NCI-H146 treated with DMSO at 0.1 percent for 48 hours (cell line): ENCODE measurements around the gene DBH.
"Not testable (repeated sequence)": the region's sequence is repeated elsewhere in the genome, so short reads cannot be mapped to it uniquely, and the experiment has no call there.

Source experiments
- DNase-seq: peaks from one replicate; lab custom pipeline; 2025; ENCODE audit not compliant: unreplicated experiment; lab: John Stamatoyannopoulos, UW

Gene DBH

DNA sequence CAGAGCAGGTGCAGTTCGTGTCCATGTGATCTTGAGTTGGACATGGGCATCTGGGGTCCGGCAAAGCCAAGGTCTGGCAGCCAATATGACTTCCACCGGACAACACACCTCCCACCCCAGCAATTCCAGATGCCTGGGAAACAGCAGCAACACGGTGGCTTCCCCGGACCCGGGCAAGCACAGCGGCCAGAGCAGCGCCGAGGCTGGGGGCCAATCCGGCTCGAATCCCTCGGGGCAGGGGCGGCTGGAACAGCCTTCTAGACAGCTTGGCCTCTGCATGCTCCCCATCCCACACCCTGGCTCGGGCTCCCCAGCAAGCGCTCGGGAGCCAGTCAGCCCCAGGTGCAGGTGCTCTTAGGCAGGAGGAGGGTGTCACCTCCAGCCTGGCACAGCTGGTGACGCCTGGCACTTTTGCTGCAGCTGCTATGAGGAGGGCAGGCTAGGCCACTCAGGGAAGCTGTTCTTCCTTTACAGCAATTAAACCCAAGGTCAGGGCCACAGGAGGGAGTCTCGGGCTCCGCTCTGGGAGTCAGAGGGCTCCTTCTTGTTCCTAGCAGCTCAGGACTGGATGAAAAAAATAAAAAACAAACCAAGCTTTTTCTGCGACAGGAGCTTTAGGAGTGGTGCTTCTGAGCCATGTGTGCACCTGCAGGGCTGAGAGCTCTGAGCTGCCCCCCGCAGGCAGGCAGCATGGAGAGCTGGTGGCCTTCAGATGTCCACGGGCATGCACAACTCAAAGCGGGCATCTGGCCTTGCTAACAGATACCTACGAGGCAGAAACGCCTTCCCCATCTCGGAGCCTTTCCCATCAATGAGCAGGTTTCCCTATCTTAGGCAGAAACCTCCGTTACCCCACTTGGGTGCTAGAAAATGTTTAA, 28.2 kb downstream of the DBH start:
- no peak for DNase-seq

DNA sequence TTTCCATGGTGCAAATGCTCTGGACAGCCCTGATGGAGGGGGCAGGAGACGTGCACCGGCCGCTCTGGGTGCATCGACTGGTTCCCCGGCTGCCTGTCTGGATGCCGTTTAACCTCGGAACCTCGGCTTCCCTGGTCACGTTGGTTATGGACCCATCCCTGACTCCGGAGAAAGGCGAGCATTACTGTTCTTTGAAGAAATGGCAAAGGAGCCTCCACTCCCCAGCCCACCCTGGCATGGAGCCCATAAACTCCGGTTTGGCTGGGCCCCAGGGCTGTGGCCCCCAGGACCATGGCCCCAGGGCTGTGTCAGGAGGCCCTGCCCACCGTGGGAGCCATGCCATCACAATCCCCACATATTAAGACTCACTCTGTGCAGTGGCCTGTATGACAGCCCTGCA, 28.9 kb downstream of the DBH start:
- no peak for DNase-seq

DNA sequence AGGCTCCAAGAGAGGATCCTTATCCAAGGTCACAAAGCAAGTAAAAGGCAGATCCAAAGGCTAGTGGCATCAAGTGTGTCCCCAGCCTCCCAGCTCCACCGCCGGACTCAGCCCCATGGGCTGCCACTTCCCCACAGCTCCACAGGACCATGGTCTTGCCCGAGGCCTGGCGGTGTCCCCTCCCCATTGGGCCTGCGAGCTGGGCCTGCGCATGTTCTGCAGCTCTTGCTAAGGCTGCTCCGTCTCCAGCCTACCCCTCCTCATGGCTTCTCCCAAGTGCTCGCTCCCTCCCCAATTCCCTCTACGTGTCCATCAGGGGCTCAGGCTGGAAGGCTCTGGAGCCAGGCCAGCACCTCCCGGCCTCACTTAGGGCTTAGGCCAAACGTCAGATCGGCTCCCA, 29.4 kb downstream of the DBH start:
- DNase-seq: no peak

DNA sequence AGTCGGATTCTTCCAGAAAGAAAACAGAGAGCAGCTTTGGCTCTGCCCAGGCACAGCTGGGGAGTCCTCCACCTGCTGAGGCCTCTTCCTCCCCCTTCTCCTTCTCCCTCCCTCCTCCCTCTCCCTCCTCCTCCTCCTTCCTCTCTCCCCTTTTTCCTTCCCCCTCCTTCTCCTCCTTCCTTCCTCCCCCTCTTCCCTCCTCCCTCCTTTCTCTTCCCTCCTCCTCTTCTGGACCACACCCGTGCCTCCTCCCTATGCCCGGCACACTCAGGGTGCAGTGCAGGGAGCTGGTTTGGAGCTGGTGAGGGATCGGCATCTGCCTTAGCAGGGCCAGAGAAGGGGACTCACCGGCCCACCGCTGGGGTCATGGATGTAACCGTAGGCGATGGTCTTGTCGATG, 30.2 kb downstream of the DBH start:
- DNase-seq: no peak

DNA sequence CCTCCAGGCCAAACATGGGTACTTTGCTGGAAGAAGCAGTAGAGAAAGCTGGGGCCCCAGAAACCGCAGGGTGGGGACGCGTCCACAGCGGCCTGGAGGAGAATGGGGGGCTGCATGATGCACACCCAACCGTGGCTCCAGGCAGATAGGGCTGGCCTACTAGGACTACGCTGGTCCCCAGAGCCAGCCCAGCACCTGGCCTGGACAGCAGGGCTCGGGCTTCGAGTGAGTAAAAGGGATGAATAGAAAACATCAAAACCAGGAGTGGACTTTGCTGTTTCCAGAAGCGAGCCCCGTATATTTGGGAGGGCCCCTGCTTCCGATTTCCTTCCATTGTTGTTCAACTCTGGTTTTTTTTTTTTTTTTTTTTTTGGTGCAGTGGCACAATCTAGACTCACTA, 30.7 kb downstream of the DBH start:
- DNase-seq: no peak

DNA sequence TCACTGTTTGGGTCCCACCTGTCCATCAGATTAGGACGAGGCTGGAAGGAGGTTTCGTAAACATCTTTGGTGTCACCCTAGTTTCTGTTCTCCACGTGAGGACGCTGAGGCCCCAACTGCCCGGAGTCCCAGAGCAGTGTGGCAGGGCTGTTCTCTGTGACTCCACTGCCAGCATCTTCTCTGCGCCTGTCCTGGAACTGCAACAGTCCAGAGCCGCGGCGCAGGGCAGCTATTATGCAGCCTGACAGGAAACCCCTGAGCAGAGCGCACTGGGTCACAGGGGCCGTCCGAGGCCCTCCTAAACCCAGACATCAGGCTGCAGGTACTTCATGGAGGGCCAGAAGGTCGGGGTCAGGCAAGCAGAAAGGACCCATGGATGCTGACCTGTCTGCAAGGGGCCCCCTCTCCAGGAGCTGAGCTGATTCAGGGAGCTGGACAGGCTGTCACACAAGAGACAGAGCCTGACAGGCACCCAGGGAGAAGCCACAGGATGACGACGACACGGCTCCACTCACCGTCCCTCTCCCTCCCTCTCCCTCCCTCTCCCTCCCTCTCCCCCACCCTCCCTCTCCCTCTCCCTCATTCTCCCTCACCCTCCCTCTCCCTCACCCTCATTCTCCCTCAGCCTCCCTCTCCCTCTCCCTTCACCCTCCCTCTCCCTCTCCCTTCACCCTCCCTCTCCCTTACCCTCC, 31.7 kb downstream of the DBH start:
- DNase-seq: no peak

DNA sequence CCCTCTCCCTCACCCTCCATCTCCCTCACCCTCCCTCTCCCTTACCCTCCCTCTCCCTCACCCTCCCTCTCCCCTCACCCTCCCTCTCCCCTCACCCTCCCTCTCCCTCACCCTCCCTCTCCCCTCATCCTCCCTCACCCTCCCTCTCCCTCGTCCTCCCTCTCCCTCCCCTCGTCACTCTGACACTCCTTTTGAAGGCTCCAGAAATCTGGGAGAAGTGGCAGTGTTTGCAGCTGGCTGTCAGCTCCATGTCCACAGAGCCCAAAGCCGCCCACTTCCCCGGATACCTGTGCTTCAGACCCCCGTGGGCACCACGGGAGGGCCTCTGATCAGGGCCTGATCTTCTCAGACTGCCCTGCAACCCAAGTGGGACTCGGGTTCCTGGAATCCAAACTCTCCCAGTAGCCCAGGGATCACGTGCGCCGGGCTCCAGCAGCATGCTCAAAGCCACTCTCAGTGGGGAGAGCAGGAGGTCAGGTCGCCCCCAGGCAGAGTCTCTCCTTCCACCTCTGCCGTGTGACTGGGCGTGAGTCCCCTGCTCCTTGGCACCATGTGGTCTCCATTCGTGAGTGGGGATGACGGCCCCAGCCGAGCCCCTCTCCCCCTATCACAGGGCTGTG, 33.1 kb downstream of the DBH start:
- DNase-seq: no peak

DNA sequence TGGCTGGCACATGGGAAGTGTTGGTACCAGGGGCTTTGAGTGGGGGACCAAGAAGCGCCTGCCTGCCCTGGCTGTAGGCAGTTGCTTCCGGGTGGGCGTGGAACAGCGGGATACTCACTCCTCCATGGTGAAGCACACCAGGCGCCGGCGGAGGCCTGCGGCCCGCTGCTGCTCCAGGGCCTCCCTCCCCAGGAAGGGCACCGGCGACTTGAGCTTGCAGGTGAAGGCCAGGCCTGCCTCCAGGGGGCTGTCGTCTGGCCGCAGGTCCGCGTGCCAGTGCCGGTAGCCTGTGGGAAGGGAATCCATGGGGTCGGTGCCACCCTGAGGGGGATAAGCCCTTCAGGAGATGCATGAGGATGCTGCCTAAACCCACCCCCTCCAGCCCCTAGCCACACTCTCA, 34.3 kb downstream of the DBH start:
- DNase-seq: no peak

DNA sequence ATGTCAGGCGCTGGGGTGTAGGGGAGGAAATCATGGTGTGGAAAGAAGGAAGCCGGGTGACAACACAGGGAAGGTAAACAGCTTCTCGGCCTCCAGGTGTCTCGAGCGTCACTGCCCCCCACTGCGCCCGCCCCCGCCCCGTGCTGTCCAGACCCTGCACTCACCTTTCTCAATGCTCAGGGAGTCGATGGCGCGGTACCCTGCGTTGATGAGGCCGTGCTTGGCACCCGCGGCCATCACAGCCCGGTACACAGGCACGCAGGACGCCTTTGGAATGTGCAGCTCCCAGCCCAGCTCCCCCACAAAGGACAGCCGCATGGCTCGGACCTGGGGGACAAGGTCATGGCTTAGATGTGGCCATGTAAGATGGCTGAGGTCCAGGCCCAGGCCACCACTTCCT, 35.2 kb downstream of the DBH start:
- DNase-seq: no peak

DNA sequence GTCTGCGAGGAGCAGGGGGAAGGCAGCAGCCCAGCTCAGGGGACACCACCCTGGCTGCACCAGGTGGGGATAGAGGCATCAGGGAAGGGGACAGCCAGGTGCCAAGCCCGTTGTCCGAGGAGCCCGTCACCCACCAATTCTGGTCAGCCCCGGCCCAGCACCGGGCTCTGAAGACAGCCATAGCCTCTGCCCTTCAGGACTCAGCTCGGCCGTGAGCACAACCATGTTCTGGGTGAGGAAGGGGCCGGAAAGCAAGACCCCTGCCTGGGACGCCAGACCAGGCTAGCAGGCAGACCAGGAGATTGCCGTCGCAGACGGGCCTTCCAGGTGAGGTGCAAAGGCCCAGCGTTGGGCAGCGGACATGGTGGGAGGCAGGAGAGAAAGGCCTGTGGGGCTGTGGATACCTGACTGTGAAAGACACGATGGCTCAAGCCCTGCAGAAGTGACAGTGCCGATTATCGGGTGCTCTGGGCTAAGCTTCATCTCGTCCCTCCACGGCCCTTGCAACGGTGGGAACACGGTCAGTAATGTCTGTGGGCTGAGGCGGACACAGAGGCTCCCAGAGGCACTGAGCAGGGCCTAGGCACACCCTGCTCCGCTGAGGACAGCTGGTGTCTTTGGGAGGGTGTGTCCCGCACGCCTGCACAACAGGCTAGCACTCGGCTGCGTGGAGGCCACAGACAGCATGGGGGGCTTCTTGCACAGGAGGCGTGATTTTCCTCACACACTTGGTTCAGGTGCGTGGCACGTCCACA, 36.5 kb downstream of the DBH start:
- no peak for DNase-seq

DNA sequence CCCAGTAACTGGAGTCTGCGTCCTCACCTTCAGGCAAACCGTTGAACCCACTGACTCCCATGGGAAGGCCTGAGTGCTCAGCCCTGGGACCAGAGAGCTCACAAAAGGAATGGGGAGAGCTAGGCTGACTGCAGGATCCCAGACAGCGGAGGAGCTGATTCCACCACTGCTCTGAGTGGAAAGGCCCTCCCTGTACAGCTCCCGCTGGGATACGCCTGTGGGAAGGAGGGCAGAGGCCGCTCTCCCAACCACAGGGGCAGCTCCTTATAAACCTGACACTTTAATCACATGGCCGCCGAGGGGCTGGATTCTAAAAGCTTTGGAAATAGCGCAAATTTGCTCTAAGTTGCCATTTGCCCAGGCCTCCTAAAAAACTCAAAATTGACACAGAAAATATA, 37.1 kb downstream of the DBH start:
- no peak for DNase-seq

DNA sequence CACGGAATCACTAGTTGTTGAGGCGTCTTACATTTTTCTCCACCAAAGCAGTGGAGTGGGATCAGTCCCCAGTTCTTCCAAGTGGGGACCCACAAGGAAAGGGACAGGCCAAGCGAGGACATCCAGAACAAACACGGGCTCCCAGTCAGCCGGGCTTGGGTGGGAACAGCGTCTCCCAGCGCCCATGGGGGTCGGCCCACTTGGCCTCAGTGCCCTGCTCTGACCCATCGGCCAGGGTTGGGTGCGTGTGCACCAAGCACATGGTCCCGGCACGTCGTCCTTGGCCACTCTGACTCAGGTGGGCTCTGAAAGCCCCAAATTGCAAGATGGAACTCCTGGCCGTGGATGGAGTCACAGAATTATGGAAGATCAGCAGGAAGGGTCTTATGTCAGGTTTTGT, 37.9 kb downstream of the DBH start:
- DNase-seq: no peak

DNA sequence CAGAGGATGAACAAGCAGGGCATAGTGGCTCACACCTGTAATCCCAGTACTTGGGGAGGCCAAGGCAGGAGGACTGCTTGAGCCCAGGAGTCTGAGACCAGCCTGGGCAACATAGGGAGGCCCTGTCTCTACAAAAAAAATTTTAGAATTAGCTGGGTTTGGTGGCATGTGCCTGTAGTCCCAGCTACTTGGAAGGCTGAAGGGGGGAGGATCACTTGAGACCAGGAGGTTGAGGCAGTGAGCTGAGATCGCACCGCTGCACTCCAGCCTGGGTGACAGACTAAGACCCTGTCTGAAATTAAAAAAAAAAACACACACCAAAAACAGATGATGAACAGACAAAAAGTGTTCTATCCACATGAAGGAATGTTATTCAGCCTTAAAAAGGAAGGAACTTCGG, 39.6 kb downstream of the DBH start:
- DNase-seq: not testable (repeated sequence)

DNA sequence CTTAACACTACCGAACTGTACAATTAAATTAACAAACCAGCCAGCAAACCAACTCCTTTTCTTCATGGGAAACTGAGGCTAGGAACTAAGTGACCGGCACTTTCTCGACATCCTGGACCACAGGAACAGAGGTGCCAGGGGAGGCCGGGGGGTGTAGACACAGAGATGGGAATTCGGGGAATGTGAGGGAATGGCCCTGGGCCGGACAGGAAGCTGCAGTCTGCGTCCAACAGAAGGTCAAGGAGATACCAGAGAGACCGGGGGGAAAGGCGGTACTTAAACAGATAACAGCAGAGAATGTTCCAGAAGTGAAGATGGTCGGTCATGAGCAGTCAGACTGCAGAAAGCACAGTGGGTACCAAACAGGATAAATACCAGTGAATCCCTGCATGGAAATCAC, 40.3 kb downstream of the DBH start:
- DNase-seq: no peak

DNA sequence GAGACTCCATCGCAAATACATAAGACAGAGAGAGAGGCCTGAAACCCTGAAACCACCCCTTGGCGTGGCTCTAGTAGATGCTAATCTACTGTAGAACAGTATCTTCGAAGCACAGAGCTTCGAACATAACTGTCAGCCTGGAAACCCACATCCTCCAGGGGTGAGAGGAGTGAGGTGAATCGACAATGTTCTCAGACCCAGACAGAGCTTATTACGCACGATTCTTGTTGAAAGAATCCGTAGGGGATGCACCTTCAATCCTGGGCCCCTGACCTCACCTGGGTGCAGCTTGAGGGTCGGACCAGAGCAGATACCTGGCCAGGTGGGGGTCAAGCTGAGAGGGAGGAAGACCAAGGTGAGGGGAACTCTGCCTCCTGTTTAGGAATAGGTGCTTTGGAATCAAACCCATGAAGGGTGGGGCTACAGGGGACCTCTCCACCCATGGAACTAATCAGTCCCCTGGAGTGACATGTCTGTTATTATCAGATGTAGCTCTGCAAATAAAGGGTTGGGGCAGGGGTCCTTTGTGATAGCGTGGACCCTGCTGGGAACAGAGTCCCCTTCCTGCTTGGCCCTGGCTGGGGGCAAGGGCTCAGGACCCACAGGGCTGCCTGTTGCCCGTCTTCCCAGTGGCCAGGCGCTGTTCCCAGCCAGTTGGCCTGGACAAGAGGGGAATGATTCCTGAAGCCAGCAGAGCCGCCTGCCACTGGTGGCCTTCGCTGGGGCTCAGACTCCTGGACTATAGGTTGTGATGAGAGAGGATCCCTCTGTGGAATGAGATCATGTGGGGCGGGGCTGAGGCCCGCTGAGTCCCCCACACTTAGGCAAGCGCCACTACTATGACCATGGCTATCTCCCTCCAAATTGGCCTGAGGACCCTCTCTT, 41.2 kb downstream of the DBH start:
- DNase-seq: no peak

DNA sequence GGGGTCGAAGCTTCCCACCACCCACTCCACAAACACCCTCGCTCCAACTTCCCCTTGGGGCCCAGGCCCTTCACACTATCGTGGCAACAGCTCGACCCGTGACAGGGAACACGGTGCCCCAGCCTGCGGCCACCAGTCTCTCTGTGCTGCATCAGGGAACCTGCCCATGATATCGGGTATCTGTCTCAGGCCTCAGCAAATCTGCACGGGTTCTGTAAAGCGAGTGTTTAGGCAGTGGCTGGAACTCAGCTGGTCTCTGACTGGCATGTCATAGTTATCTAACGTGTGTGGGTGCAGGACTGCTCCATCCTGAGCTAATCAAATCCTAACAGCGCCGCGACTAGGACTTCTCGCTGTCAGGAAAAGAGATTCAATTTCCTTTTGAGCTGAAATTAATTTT, 42.9 kb downstream of the DBH start:
- DNase-seq: no peak

DNA sequence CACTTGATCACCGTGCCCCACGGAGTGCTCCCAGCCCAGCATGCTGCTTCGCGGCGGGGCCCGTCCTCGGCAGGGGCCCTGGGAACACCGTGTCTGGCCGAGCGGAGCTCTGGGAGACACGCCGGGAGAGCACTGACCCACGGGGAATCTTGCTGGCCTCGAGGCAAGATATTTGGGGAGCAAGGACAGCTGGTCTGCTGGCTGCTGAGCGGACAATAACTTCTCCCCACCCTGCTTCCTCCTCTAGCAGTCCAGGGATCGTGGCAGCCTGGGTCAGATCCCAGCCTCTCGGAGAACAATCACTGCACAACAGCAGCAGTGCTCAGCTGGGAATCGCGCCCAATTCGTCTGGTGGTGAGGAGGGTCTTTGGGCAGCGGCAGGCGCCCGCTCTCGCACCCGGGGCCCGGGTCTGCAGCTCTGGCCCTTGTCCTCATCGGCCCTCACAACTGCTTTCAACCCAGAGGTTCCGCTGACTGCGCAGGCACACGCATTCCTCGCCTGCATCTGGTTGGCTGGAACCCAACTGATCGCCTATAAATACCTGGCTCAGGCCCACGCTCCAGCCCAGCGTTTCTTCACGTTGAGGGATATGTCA, 43.4 kb downstream of the DBH start:
- DNase-seq: no peak

DNA sequence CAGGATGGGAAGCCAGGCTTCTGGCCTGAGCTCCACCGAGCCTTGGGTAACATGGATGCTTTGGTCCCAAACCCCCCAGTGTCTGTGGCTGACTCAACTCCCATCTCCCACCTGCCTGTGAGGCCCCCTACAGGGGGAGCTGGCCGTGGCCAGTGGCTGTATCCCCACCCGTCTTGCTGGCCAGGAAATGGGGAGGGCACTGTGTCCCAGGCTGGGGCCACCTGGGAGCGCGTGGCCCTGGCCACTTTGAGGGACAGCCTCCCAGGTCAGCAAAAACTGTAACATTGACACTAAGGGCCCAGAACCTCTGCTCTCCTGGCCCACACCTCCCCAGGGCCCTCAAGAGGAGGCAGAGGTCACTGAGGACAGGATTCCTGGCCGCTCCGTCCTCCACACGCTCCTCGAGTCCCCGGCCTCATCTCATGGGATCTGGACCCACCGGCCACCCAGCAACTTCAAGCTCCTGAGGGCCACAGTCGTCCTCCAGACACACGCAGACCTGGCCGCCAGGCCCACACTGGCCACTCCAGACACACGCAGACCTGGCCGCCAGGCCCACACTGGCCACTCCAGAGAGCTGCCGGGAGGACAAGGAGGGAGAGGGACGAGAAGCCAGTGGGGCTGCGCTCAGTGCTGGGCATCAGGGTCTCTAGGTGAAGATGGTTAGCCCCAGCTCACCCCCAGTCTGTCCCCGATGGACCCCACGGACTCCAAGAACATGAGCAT, 44.2 kb downstream of the DBH start:
- no peak for DNase-seq

DNA sequence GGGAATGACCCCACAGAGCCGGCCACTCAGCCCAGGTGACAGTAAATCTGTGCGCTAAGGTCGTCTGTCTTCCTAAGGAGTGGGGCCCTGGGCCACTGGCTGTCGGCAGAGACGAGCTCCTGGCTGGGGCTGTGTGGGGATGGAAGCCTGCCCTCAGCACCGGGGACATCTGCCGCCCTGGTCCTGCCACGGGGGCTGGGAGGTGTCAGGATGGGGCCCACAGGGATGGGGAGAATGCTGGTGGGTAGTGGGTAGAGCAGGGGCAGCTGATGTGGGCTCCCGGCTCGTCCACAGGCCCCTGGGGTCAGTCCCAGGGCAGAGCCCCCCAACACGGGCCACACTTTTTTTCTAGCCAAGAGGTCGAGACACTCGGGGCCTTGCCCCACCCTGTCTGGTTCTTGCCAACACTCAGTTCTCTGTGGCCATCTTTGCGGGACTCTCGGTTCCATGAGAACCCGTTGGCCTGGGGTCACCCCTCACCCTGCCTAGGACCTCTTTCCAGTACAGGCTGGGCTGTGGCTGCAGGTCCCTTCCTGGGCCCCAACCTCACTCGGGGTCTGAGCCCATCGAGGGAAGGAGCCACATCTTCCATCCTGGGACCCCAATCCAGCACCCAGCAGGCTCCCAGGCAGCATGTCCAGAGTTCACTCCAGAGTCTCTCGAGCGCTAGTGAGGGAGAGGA, 45.0 kb downstream of the DBH start:
- no peak for DNase-seq
